Gastrocnemius medialis (tissue), 4 donors: ENCODE measurements around the gene AFAP1. TPM values are rescaled to one million over a fixed set of nuclear protein-coding genes. Genes with fewer than 3 reads are reported as not detected.

Experiments
- ATAC-seq, 2 donors: fragments of 150-250 bp; one replicate each; pipeline ENCODE4 v1.9.1; 2016
- DNase-seq, 2 donors: peaks; one replicate each; pipeline ENCODE4 v3.0.0-alpha.2; 2019
- H3K27ac ChIP-seq, 4 donors: fragments of 200-600 bp; sonication (generic); 1 replicate in 1 of 4; 2 replicates in 3 of 4; pipeline ENCODE4 v1.5.1; 2016 to 2018; ENCODE audit warnings: mild to moderate bottlenecking in 2 of 4, moderate library complexity in 1 of 4
- H3K27me3 ChIP-seq, 3 donors: fragments of 200-600 bp; sonication (generic) in 2 of 3; 1 replicate in 1 of 3; 2 replicates in 2 of 3; pipeline versions ENCODE4 v1.5.1 to v1.6.0; 2016 to 2019; ENCODE audit warnings: mild to moderate bottlenecking in 1 of 3, moderate library complexity in 1 of 3
- H3K36me3 ChIP-seq, 2 donors: fragments of 200-600 bp; sonication (generic) in 1 of 2; one replicate each; pipeline ENCODE4 v1.5.1; 2017 to 2018
- H3K4me1 ChIP-seq, 2 donors: fragments of 200-600 bp; sonication (generic) in 1 of 2; one replicate each; pipeline ENCODE4 v1.5.1; 2016 to 2017; ENCODE audit warnings: mild to moderate bottlenecking in 2 of 2
- H3K4me3 ChIP-seq, 4 donors: fragments of 200-600 bp; sonication (generic) in 3 of 4; 1 replicate in 1 of 4; 2 replicates in 3 of 4; pipeline ENCODE4 v1.5.1; 2016 to 2019; ENCODE audit warnings: mild to moderate bottlenecking in 2 of 4
- H3K9me3 ChIP-seq, 3 donors: fragments of 200-600 bp; sonication (generic) in 2 of 3; 1 replicate in 1 of 3; 2 replicates in 2 of 3; pipeline ENCODE4 v1.5.1; 2016 to 2019
- CTCF ChIP-seq, 5 experiments: fragments of 450-650 bp in 3 of 5; fragments of 200-600 bp in 2 of 5; sonication (generic) in 2 of 5; IDR thresholded peaks in 4 of 5; conservative IDR thresholded peaks in 1 of 5; 1 replicate in 4 of 5; 2 replicates in 1 of 5; pipeline ENCODE4 v1.5.1; 2016 to 2019; ENCODE audit warnings: antibody characterized with exemption in 5 of 5, mild to moderate bottlenecking in 3 of 5, moderate library complexity in 3 of 5
- POLR2A ChIP-seq, 2 donors: fragments of 450-650 bp; IDR thresholded peaks; one replicate each; pipeline ENCODE4 v1.6.1; 2017; ENCODE audit warnings: antibody characterized with exemption in 2 of 2, mild to moderate bottlenecking in 2 of 2, moderate library complexity in 2 of 2
- in situ Hi-C, 4 donors: fragments of 200-750 bp; cut with MboI; loops; one replicate each; pipeline versions ENCODE4 v1.15.0 to v1.8.0; 2017; ENCODE audit warnings: low sequenced_read_pairs in 4 of 4
- intact Hi-C: fragments of 100-400 bp; cut with DNase I; formaldehyde crosslinking; loops from one replicate; pipeline ENCODE4 v1.15.1; 2023; ENCODE audit warnings: low total_unique reads
- total RNA-seq, 4 donors: library from RNA; depleted of rRNA; stranded (reverse); fragments of >200 nt; gene quantifications; one replicate each; pipeline versions ENCODE4 v1.1.0 to v1.2.3, GENCODE V29; 2016

Gene AFAP1
- total RNA-seq, 4 donors from 2014 or later: 1.5 to 8.6 (median 3.5) TPM

- in situ Hi-C loops: no loop called here
- no peaks in the 10 kb centered on the region for H3K4me1 ChIP-seq
- no peak overlapping the region for H3K4me3 ChIP-seq
- H3K36me3 ChIP-seq: no peaks in the 10 kb centered on the region
- intact Hi-C loops: no loop called here
- ATAC-seq (no peak), DNase-seq (no peak)
- no peak overlapping the region for H3K27ac ChIP-seq
- no peaks in the 10 kb centered on the region for H3K27me3 ChIP-seq
- TF ChIP-seq CTCF (IDR thresholded peaks at IDR 0.05 in 4 of 5, conservative IDR thresholded peaks at IDR 0.05 in 1 of 5) (no peak), POLR2A (IDR thresholded peaks at IDR 0.05) (no peak)
- no peaks in the 10 kb centered on the region for H3K9me3 ChIP-seq
These were observed 201.8 kb downstream of the AFAP1 start for GRCh38 chr4:7737752-7738457.

- Histone ChIP-seq H3K27me3 (no peaks in the 10 kb centered on the region), H3K36me3 (no peaks in the 10 kb centered on the region), H3K4me3 (no peak overlapping the region), H3K9me3 (no peaks in the 10 kb centered on the region), H3K4me1 (no peaks in the 10 kb centered on the region), H3K27ac (no peak overlapping the region)
- ATAC-seq (no peak), DNase-seq (no peak)
- TF ChIP-seq CTCF (IDR thresholded peaks at IDR 0.05 in 4 of 5, conservative IDR thresholded peaks at IDR 0.05 in 1 of 5) (no peak), POLR2A (IDR thresholded peaks at IDR 0.05) (no peak)
- intact Hi-C loops: no loop called here
- in situ Hi-C loops: no loop called here
These were observed 202.4 kb downstream of the AFAP1 start for GRCh38 chr4:7737268-7737645.

DNA sequence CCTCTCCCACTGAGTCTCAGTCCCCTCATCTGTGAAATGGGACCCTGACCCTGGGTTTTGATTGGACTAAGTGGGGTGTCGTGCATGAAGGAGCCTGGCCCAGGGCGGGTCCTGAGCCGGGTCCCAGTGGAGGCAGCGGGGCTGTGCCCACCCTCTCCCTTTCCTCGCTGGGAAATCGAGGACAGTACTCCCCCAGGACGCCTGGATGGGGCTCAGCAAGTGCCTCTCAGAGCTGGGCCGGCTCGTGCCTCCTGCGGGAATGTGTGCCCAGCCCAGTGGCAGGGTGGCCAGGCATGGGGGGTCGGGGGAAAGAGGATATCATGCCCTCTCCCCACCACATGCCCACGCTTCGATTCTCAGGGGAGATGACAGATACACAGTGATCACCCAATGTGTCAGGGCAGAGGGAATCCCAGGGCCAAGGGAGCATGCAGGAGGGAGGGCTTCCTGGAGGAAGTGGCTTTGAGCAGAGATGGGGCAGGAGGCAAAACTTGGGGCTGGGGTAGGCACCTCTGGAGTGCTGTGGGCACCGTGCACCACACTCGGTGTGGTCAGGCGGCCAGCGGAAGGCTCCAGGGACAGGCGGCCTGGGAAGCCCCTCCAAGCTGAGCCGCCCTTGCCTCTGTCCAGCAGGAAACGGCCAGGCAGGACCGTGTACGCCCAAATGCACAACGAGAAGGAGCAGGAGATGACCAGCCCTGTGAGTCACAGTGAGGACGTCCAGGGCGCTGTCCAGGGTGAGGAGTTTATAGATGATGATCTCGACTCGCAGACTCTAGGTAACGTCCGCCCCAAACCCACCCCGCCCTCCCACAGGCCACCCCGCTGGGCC, 203.0 kb downstream of the AFAP1 start:
- TF ChIP-seq POLR2A (IDR thresholded peaks at IDR 0.05) (no peak), CTCF (IDR thresholded peaks at IDR 0.05 in 4 of 5, conservative IDR thresholded peaks at IDR 0.05 in 1 of 5) (no peak)
- intact Hi-C loops (no loop called here), in situ Hi-C loops (no loop called here)
- DNase-seq (no peak), ATAC-seq (no peak)
- no peak overlapping the region for H3K27ac ChIP-seq
- H3K9me3 ChIP-seq: no peaks in the 10 kb centered on the region
- H3K4me1 ChIP-seq: no peaks in the 10 kb centered on the region
- H3K36me3 ChIP-seq: no peaks in the 10 kb centered on the region
- no peaks in the 10 kb centered on the region for H3K27me3 ChIP-seq
- no peak overlapping the region for H3K4me3 ChIP-seq

GRCh38 chr4:7735961-7736360, 203.7 kb downstream of the AFAP1 start:
- Histone ChIP-seq H3K27ac (no peak overlapping the region), H3K36me3 (no peaks in the 10 kb centered on the region), H3K4me1 (no peaks in the 10 kb centered on the region), H3K27me3 (no peaks in the 10 kb centered on the region), H3K9me3 (no peaks in the 10 kb centered on the region), H3K4me3 (no peak overlapping the region)
- TF ChIP-seq POLR2A (IDR thresholded peaks at IDR 0.05): no peak
- no peak for ATAC-seq
- in situ Hi-C loops: no loop called here
- DNase-seq: no peak
- intact Hi-C loops: no loop called here

- DNase-seq (no peak), ATAC-seq (no peak)
- H3K4me3 ChIP-seq: no peak overlapping the region
- H3K27me3 ChIP-seq: no peaks in the 10 kb centered on the region
- H3K27ac ChIP-seq: no peak overlapping the region
- intact Hi-C loops: no loop called here
- TF ChIP-seq POLR2A (IDR thresholded peaks at IDR 0.05) (no peak), CTCF (IDR thresholded peaks at IDR 0.05 in 4 of 5, conservative IDR thresholded peaks at IDR 0.05 in 1 of 5) (no peak)
- H3K4me1 ChIP-seq: no peaks in the 10 kb centered on the region
- in situ Hi-C loops: no loop called here
- no peaks in the 10 kb centered on the region for H3K9me3 ChIP-seq
- H3K36me3 ChIP-seq: no peaks in the 10 kb centered on the region
These were observed 204.3 kb downstream of the AFAP1 start for GRCh38 chr4:7735395-7735794.
